ENCODE data around the gene HIVEP2.
A peak's percentile ranks its signal among the peaks of the same experiment; 100 is the strongest.

Gene HIVEP2

DNA sequence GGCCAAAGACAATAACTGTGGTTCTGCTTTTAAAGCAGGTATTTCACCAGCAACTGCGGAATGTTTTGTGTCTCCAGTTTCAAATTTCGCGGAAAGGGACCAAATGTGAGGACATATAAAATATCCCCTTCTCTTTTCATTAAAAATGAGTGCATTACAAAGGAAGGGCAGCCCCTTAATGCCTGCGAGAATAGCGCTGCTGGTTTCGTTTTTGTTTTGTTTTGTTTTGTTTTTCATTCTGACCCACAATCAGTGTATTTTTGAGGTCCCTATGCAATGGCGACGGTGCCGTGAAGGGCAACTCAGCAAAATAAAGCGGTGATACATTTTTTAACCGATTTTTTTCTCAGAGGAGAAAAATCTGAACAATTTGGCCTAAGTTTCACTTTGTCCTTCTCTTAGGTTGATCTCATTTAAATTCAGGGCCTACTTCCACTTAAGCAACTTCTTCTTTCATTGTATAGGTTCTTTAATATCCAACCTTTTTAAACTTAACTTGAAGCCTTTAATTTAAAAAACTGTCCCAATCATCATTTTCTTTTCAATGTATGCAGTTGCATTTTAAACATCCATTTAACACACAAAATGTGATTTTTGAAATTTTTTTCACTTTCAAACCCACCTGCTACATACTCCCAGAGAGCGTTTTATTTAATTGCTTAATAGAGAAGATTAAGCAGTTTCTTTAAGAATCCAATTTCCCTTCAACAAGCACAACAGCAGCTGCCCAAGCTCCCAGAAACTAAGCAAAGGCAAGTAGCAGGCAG, 2.9 kb upstream of the HIVEP2 start:
- no peak overlapping the region for H2AK5ac ChIP-seq (ENCODE audit: low read length)
- no peak overlapping the region for H3K4ac ChIP-seq (ENCODE audit: low read depth, low read length)
- H3K79me1 ChIP-seq (ENCODE audit: low read length): peaks cover 2% of the 10 kb centered on the region
- H4K5ac ChIP-seq (ENCODE audit: low read length): no peak overlapping the region
- no peak overlapping the region for H2BK120ac ChIP-seq (ENCODE audit: low read depth, low read length)
- peak overlapping the region; percentile 9 for H3K56ac ChIP-seq (ENCODE audit: low read length)
- no peak overlapping the region for H3K4me3 ChIP-seq (ENCODE audit: low read length)
- H2BK5ac ChIP-seq (ENCODE audit: low read length): no peak overlapping the region
- peak overlapping the region; percentile 65 for H3K18ac ChIP-seq (ENCODE audit: low read length)
- peak overlapping the region; percentile 94 for H3K4me2 ChIP-seq (ENCODE audit: low read length)
- H3K9ac ChIP-seq (ENCODE audit: low read length): no peak overlapping the region
- no peak overlapping the region for H3K23ac ChIP-seq (ENCODE audit: low read length)
- peaks cover 5% of the 10 kb centered on the region for H3K4me1 ChIP-seq (ENCODE audit: control insufficient read depth, low read depth, low read length)
- H2BK15ac ChIP-seq (replicated peaks; ENCODE audit: low read depth): no peak overlapping the region
- H3K27me3 ChIP-seq (ENCODE audit: insufficient read depth, low read length, poor library complexity): no peaks in the 10 kb centered on the region
- H4K8ac ChIP-seq (ENCODE audit: low read depth, low read length): no peak overlapping the region
- no peaks in the 10 kb centered on the region for H3K36me3 ChIP-seq (ENCODE audit: control insufficient read depth, insufficient read depth, low read length)
- H3K79me2 ChIP-seq (ENCODE audit: control insufficient read depth, insufficient read depth, low read length): peaks cover 5% of the 10 kb centered on the region
- no peak overlapping the region for H3K27ac ChIP-seq (ENCODE audit: low read depth, low read length)
- no CpG with 5 or more reads among the region's 12 CpGs for WGBS (ENCODE audit: extremely low coverage, insufficient coverage, low lambda C conversion rate)
- DNase-seq: no peak

DNA sequence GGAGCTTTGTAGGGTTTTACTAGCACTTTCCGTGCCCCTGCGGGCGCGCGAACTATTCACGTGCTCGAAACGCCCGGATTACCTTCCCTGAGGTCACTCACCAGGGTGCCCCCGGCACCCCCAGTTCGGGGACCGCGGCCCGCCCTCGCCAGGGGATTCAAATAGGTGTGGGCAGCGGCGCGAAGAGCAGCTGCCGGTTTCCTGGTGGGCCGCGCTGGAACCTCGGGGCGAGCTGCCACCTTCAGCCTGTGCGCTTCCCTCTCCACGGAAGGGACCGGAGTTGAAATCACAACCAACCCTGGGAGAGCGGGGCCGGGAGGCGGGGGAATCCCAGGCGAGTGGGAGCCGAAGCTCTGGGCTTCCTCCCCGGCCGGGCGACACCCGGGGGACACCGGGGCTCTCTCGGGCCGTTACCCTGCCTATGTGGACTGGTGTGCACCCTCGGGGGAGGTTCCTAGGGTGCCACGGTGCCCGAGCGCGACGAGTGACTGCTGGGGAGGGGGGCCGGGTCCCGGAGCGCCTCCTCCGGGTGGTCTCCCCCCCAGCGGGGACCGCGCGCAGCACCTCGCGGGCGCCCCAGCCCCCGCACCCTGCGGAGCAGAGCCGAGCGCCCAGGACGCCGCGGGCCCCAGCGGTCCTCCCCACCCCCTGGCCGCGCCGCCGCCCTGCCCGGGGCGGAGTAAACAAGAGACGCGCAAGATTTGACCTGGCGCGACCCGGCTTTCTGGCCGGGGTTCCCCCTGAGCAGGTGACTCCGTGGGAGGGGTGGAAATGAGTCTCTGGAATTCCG, 2.1 kb upstream of the HIVEP2 start:
- Histone ChIP-seq H2BK15ac (replicated peaks; ENCODE audit: low read depth) (no peak overlapping the region), H4K5ac (ENCODE audit: low read length) (no peak overlapping the region), H3K23ac (ENCODE audit: low read length) (no peak overlapping the region), H3K4me3 (ENCODE audit: low read length) (peak overlapping the region; percentile 66), H3K4me1 (ENCODE audit: control insufficient read depth, low read depth, low read length) (peaks cover 5% of the 10 kb centered on the region), H2BK120ac (ENCODE audit: low read depth, low read length) (no peak overlapping the region), H3K9ac (ENCODE audit: low read length) (peak overlapping the region; percentile 66), H3K27me3 (ENCODE audit: insufficient read depth, low read length, poor library complexity) (no peaks in the 10 kb centered on the region), H3K56ac (ENCODE audit: low read length) (peak overlapping the region; percentile 96), H2AK5ac (ENCODE audit: low read length) (no peak overlapping the region), H4K8ac (ENCODE audit: low read depth, low read length) (no peak overlapping the region), H3K4me2 (ENCODE audit: low read length) (peak overlapping the region; percentile 94), H3K79me1 (ENCODE audit: low read length) (peaks cover 2% of the 10 kb centered on the region), H3K18ac (ENCODE audit: low read length) (peak overlapping the region; percentile 65), H2BK5ac (ENCODE audit: low read length) (no peak overlapping the region), H3K79me2 (ENCODE audit: control insufficient read depth, insufficient read depth, low read length) (peaks cover 8% of the 10 kb centered on the region), H3K4ac (ENCODE audit: low read depth, low read length) (peak overlapping the region; percentile 58), H3K27ac (ENCODE audit: low read depth, low read length) (peak overlapping the region; percentile 85), H3K36me3 (ENCODE audit: control insufficient read depth, insufficient read depth, low read length) (no peaks in the 10 kb centered on the region)
- WGBS (ENCODE audit: extremely low coverage, insufficient coverage, low lambda C conversion rate): no CpG with 5 or more reads among the region's 77 CpGs
- peak; percentile 50 for DNase-seq

DNA sequence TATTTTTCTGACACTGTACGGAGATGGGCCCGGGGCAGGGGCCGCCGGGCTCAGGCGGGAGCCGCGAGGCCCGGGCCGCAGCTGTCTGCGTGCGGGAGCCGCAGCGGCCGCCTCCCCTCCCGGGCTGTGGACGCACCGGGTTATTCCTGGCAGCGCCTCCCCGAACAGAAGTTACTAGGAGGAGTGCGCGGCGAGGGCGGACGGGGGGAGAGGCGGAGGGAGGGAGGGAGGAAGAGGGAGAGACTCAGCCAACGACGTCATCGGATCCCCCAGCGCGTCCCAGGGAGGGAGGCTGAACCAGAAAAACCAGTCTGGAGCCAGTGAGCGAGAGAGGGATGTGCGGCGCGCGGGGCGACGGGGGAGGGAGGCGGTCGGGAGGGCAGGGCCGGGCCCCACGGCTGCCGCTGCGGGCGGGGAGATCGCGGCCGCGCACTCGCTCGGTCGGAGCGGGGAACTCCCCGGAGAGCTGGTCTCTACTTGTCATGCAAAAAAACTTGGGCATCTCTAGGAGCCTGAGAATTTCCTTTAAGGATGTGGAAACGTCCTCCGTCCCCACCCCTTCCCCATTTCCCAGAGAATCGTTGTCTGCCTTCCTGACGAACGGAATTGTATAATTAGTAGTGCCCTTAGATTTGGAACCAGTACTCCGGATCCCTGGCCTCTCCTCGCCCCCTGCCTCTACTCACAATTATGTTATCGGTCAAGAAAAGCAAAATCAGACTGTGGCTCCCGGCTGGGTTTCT, 1.4 kb upstream of the HIVEP2 start:
- Histone ChIP-seq H3K36me3 (ENCODE audit: control insufficient read depth, insufficient read depth, low read length) (no peaks in the 10 kb centered on the region), H3K79me2 (ENCODE audit: control insufficient read depth, insufficient read depth, low read length) (peaks cover 8% of the 10 kb centered on the region), H3K23ac (ENCODE audit: low read length) (no peak overlapping the region), H4K8ac (ENCODE audit: low read depth, low read length) (no peak overlapping the region), H4K5ac (ENCODE audit: low read length) (no peak overlapping the region), H3K79me1 (ENCODE audit: low read length) (peaks cover 2% of the 10 kb centered on the region), H3K4me2 (ENCODE audit: low read length) (peak overlapping the region; percentile 94), H3K9ac (ENCODE audit: low read length) (peak overlapping the region; percentile 84), H3K27me3 (ENCODE audit: insufficient read depth, low read length, poor library complexity) (no peaks in the 10 kb centered on the region), H2BK120ac (ENCODE audit: low read depth, low read length) (peak overlapping the region; percentile 33), H3K4ac (ENCODE audit: low read depth, low read length) (peak overlapping the region; percentile 75), H3K4me1 (ENCODE audit: control insufficient read depth, low read depth, low read length) (peaks cover 5% of the 10 kb centered on the region), H2BK15ac (replicated peaks; ENCODE audit: low read depth) (no peak overlapping the region), H3K18ac (ENCODE audit: low read length) (peak overlapping the region; percentile 65), H3K4me3 (ENCODE audit: low read length) (peak overlapping the region; percentile 66), H3K27ac (ENCODE audit: low read depth, low read length) (peak overlapping the region; percentile 89), H2AK5ac (ENCODE audit: low read length) (no peak overlapping the region), H3K56ac (ENCODE audit: low read length) (peak overlapping the region; percentile 96), H2BK5ac (ENCODE audit: low read length) (peak overlapping the region; percentile 55)
- peak; percentile 98 for DNase-seq
- WGBS (ENCODE audit: extremely low coverage, insufficient coverage, low lambda C conversion rate): no CpG with 5 or more reads among the region's 62 CpGs

DNA sequence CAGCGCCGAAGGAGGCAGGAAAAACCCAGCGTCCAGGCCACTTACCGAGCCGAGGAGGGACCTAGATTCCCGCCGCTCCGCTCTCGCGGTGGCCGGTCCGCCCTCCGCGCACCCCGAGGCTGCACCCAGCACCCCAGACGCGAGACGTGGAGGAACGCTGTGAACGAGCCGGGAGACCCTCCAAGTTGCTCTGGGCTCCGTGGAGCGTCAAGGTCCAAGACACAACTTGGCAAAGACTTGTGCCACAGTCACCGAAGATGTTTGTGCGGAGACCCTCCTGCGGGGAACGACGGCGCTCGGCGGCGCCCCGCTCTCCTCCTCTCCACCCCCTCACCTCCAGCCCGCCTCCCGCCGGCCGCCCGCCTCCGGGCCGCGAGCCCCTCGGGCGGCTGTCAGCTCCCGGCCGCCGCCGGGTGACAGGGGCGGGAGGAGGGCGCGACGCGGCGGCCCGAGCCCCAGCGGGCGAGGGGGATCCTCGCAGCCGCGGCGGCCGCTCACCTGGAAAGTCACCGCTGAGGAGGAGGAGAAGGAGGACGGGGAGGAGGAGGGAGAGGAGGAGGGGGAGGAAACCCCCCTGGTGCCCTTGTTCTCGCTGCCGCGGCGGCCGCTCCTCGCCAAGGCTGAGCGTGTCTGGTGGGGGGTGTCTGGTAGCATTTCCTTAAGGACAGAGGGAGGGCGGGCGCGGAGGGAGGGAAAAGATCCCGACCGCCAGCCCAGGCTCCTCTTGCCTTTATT, 637 bp upstream of the HIVEP2 start:
- Histone ChIP-seq H3K4ac (ENCODE audit: low read depth, low read length) (peak overlapping the region; percentile 75), H3K4me1 (ENCODE audit: control insufficient read depth, low read depth, low read length) (peaks cover 5% of the 10 kb centered on the region), H3K79me1 (ENCODE audit: low read length) (peaks cover 2% of the 10 kb centered on the region), H3K18ac (ENCODE audit: low read length) (peak overlapping the region; percentile 53), H4K5ac (ENCODE audit: low read length) (no peak overlapping the region), H3K23ac (ENCODE audit: low read length) (no peak overlapping the region), H2BK5ac (ENCODE audit: low read length) (peak overlapping the region; percentile 55), H3K9ac (ENCODE audit: low read length) (peak overlapping the region; percentile 84), H2AK5ac (ENCODE audit: low read length) (no peak overlapping the region), H3K4me2 (ENCODE audit: low read length) (peak overlapping the region; percentile 76), H4K8ac (ENCODE audit: low read depth, low read length) (no peak overlapping the region), H3K79me2 (ENCODE audit: control insufficient read depth, insufficient read depth, low read length) (peaks cover 8% of the 10 kb centered on the region), H2BK120ac (ENCODE audit: low read depth, low read length) (peak overlapping the region; percentile 33), H3K27ac (ENCODE audit: low read depth, low read length) (peak overlapping the region; percentile 89), H3K4me3 (ENCODE audit: low read length) (peak overlapping the region; percentile 52), H2BK15ac (replicated peaks; ENCODE audit: low read depth) (no peak overlapping the region), H3K56ac (ENCODE audit: low read length) (peak overlapping the region; percentile 96), H3K27me3 (ENCODE audit: insufficient read depth, low read length, poor library complexity) (no peaks in the 10 kb centered on the region), H3K36me3 (ENCODE audit: control insufficient read depth, insufficient read depth, low read length) (no peaks in the 10 kb centered on the region)
- no CpG with 5 or more reads among the region's 75 CpGs for WGBS (ENCODE audit: extremely low coverage, insufficient coverage, low lambda C conversion rate)
- peak; percentile 85 for DNase-seq
